ENCODE data around the gene TPM2.
"Not testable (repeated sequence)": the region's sequence is repeated elsewhere in the genome, so short reads cannot be mapped to it uniquely, and the experiment has no call there.

The TPM2 gene

GRCh38 chr9:35646153-35646532 is 43.6 kb downstream of the TPM2 start:
- H2AK5ac ChIP-seq (ENCODE audit: low read length), result no peak overlapping the region
- no peak overlapping the region for H4K5ac ChIP-seq (ENCODE audit: low read length)
- WGBS (ENCODE audit: extremely low coverage, insufficient coverage, low lambda C conversion rate), result no CpG with 5 or more reads among the region's 11 CpGs
- H3K36me3 ChIP-seq (ENCODE audit: control insufficient read depth, insufficient read depth, low read length), result no peaks in the 10 kb centered on the region
- H3K18ac ChIP-seq (ENCODE audit: low read length), result peak overlapping the region; percentile 52
- no peak overlapping the region for H4K8ac ChIP-seq (ENCODE audit: low read depth, low read length)
- peak overlapping the region; percentile 92 for H3K56ac ChIP-seq (ENCODE audit: low read length)
- no peaks in the 10 kb centered on the region for H3K79me2 ChIP-seq (ENCODE audit: control insufficient read depth, insufficient read depth, low read length)
- H3K4me2 ChIP-seq (ENCODE audit: low read length), result peak overlapping the region; percentile 42
- H3K23ac ChIP-seq (ENCODE audit: low read length), result no peak overlapping the region
- H2BK15ac ChIP-seq (replicated peaks; ENCODE audit: low read depth), result no peak overlapping the region
- H3K4me1 ChIP-seq (ENCODE audit: control insufficient read depth, low read depth, low read length), result no peaks in the 10 kb centered on the region
- H2BK120ac ChIP-seq (ENCODE audit: low read depth, low read length), result no peak overlapping the region
- H3K27ac ChIP-seq (ENCODE audit: low read depth, low read length), result peak overlapping the region; percentile 72
- no peak overlapping the region for H3K4ac ChIP-seq (ENCODE audit: low read depth, low read length)
- H3K27me3 ChIP-seq (ENCODE audit: insufficient read depth, low read length, poor library complexity), result no peaks in the 10 kb centered on the region
- DNase-seq, result peak; percentile 92
- H3K79me1 ChIP-seq (ENCODE audit: low read length), result no peaks in the 10 kb centered on the region
- peak overlapping the region; percentile 70 for H3K9ac ChIP-seq (ENCODE audit: low read length)
- H2BK5ac ChIP-seq (ENCODE audit: low read length), result no peak overlapping the region
- H3K4me3 ChIP-seq (ENCODE audit: low read length), result peak overlapping the region; percentile 85

DNA sequence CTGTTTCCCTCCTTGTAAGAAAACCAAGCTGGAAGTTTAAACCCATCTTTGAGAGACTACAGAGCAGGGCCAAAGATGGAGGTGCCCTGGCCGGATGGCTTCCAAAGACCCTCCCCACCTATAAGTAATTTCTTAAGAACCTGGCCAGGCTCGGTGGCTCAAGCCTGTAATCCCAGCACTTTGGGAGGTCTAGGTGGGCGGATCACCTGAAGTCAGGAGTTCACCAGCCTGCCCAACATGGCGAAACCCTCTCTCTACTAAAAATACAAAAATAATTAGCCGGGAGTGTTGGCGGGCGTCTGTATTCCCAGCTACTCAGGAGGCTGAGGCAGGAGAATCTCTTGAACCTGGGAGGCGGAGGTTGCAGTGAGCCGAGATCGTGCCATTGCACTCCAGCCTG is 44.0 kb downstream of the TPM2 start:
- not testable (repeated sequence) for H3K23ac ChIP-seq (ENCODE audit: low read length); H4K5ac ChIP-seq (ENCODE audit: low read length); H4K8ac ChIP-seq (ENCODE audit: low read depth, low read length); H2BK15ac ChIP-seq (replicated peaks; ENCODE audit: low read depth); H2AK5ac ChIP-seq (ENCODE audit: low read length); DNase-seq; H3K79me1 ChIP-seq (ENCODE audit: low read length); H3K4me1 ChIP-seq (ENCODE audit: control insufficient read depth, low read depth, low read length); H3K4ac ChIP-seq (ENCODE audit: low read depth, low read length); H3K27me3 ChIP-seq (ENCODE audit: insufficient read depth, low read length, poor library complexity); H3K36me3 ChIP-seq (ENCODE audit: control insufficient read depth, insufficient read depth, low read length); H3K79me2 ChIP-seq (ENCODE audit: control insufficient read depth, insufficient read depth, low read length); H2BK120ac ChIP-seq (ENCODE audit: low read depth, low read length); H2BK5ac ChIP-seq (ENCODE audit: low read length); H3K4me3 ChIP-seq (ENCODE audit: low read length)
- Histone ChIP-seq H3K9ac (ENCODE audit: low read length) (peak overlapping the region; percentile 70), H3K4me2 (ENCODE audit: low read length) (peak overlapping the region; percentile 42), H3K56ac (ENCODE audit: low read length) (peak overlapping the region; percentile 92), H3K18ac (ENCODE audit: low read length) (peak overlapping the region; percentile 52), H3K27ac (ENCODE audit: low read depth, low read length) (peak overlapping the region; percentile 72)
- no CpG with 5 or more reads among the region's 10 CpGs for whole genome bisulfite sequencing (ENCODE audit: extremely low coverage, insufficient coverage, low lambda C conversion rate)

DNA sequence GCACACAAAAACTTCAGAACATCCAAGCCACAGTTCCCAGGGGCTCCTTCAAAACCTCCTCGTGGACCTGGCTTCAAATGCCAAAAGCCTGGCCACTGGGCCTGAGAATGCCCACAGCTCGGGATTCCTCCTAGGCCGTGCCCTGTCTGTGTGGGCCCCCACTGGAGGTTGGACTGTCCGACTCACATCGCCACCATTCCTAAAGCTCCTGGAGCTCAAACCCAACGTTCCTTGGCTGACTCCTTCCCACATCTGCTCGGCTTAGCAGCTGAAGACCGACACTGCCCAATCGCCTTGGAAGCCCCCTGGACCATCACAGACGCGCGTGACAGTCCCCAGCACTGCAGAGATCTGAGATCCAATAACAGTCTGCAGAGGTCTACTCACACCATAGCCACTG is 46.7 kb downstream of the TPM2 start:
- Histone ChIP-seq H3K27ac (ENCODE audit: low read depth, low read length) (no peak overlapping the region), H3K4me3 (ENCODE audit: low read length) (no peak overlapping the region), H3K4ac (ENCODE audit: low read depth, low read length) (no peak overlapping the region), H2BK15ac (replicated peaks; ENCODE audit: low read depth) (no peak overlapping the region), H2BK120ac (ENCODE audit: low read depth, low read length) (no peak overlapping the region), H3K18ac (ENCODE audit: low read length) (no peak overlapping the region), H4K8ac (ENCODE audit: low read depth, low read length) (no peak overlapping the region), H3K27me3 (ENCODE audit: insufficient read depth, low read length, poor library complexity) (no peaks in the 10 kb centered on the region), H3K79me2 (ENCODE audit: control insufficient read depth, insufficient read depth, low read length) (no peaks in the 10 kb centered on the region), H3K36me3 (ENCODE audit: control insufficient read depth, insufficient read depth, low read length) (no peaks in the 10 kb centered on the region), H3K4me2 (ENCODE audit: low read length) (no peak overlapping the region), H3K23ac (ENCODE audit: low read length) (no peak overlapping the region), H2AK5ac (ENCODE audit: low read length) (no peak overlapping the region), H3K9ac (ENCODE audit: low read length) (no peak overlapping the region), H3K79me1 (ENCODE audit: low read length) (no peaks in the 10 kb centered on the region), H4K5ac (ENCODE audit: low read length) (no peak overlapping the region), H3K56ac (ENCODE audit: low read length) (no peak overlapping the region), H3K4me1 (ENCODE audit: control insufficient read depth, low read depth, low read length) (no peaks in the 10 kb centered on the region), H2BK5ac (ENCODE audit: low read length) (no peak overlapping the region)
- WGBS (ENCODE audit: extremely low coverage, insufficient coverage, low lambda C conversion rate), result no CpG with 5 or more reads among the region's 12 CpGs
- DNase-seq, result no peak

- H2AK5ac ChIP-seq (ENCODE audit: low read length); H3K79me2 ChIP-seq (ENCODE audit: control insufficient read depth, insufficient read depth, low read length); H2BK120ac ChIP-seq (ENCODE audit: low read depth, low read length); H3K56ac ChIP-seq (ENCODE audit: low read length); H3K36me3 ChIP-seq (ENCODE audit: control insufficient read depth, insufficient read depth, low read length); H3K9ac ChIP-seq (ENCODE audit: low read length); H4K5ac ChIP-seq (ENCODE audit: low read length); H3K4me3 ChIP-seq (ENCODE audit: low read length); H3K4me2 ChIP-seq (ENCODE audit: low read length); H3K4ac ChIP-seq (ENCODE audit: low read depth, low read length); H2BK15ac ChIP-seq (replicated peaks; ENCODE audit: low read depth); H3K27me3 ChIP-seq (ENCODE audit: insufficient read depth, low read length, poor library complexity); H3K4me1 ChIP-seq (ENCODE audit: control insufficient read depth, low read depth, low read length); H2BK5ac ChIP-seq (ENCODE audit: low read length); H3K23ac ChIP-seq (ENCODE audit: low read length); H3K27ac ChIP-seq (ENCODE audit: low read depth, low read length); H4K8ac ChIP-seq (ENCODE audit: low read depth, low read length); H3K79me1 ChIP-seq (ENCODE audit: low read length); H3K18ac ChIP-seq (ENCODE audit: low read length); DNase-seq: not testable (repeated sequence)
- WGBS (ENCODE audit: extremely low coverage, insufficient coverage, low lambda C conversion rate), result no CpG with 5 or more reads among the region's 3 CpGs
Observed at GRCh38 chr9:35641478-35641877, 48.2 kb downstream of the TPM2 start.

DNA sequence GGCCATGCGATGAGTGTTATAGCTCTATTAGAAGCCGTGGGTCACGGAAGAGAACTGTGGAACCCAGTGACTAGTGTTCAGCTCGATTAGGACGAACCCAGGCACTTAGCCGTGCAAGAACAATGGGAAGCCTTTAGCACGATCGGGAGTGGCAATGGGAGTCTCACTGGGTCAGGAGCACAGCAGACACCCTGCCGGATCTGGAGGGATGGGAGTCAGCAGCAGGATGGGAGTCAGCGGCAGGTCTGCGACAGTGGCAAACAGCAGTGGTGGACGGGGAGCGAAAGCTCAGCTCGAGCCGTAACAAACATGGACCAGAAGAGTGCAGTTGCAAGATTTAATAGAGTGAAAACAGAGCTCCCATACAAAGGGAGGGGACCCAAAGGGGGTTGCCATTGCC is 49.3 kb downstream of the TPM2 start:
- not testable (repeated sequence) for H3K4ac ChIP-seq (ENCODE audit: low read depth, low read length); H3K4me1 ChIP-seq (ENCODE audit: control insufficient read depth, low read depth, low read length); H3K79me2 ChIP-seq (ENCODE audit: control insufficient read depth, insufficient read depth, low read length); H3K56ac ChIP-seq (ENCODE audit: low read length); H3K4me3 ChIP-seq (ENCODE audit: low read length); H4K5ac ChIP-seq (ENCODE audit: low read length); H3K79me1 ChIP-seq (ENCODE audit: low read length); H3K18ac ChIP-seq (ENCODE audit: low read length); H3K36me3 ChIP-seq (ENCODE audit: control insufficient read depth, insufficient read depth, low read length); H4K8ac ChIP-seq (ENCODE audit: low read depth, low read length); H3K23ac ChIP-seq (ENCODE audit: low read length); H3K27ac ChIP-seq (ENCODE audit: low read depth, low read length); H2BK5ac ChIP-seq (ENCODE audit: low read length); H3K27me3 ChIP-seq (ENCODE audit: insufficient read depth, low read length, poor library complexity); H3K9ac ChIP-seq (ENCODE audit: low read length); H3K4me2 ChIP-seq (ENCODE audit: low read length); DNase-seq; H2BK120ac ChIP-seq (ENCODE audit: low read depth, low read length); H2AK5ac ChIP-seq (ENCODE audit: low read length); H2BK15ac ChIP-seq (replicated peaks; ENCODE audit: low read depth)
- WGBS (ENCODE audit: extremely low coverage, insufficient coverage, low lambda C conversion rate), result no CpG with 5 or more reads among the region's 15 CpGs

DNA sequence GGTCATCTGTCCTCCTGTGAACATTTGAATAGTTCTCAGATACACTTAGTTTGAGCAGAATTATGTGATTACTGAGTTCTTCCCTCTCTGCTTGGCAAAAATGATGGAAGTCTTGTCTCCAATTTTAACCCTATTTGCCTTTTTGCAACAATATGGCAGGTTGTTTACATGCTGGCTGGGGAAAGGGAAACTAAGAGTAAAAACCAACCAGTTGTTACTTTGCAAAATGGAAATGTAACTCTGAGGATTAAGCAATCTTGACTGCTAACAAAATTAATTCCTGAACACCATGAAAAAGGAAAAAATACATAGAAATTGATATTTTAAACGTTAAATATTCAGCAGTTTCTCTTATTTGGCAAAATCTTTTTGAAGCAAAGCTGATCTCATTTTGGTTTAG is 50.1 kb downstream of the TPM2 start:
- Histone ChIP-seq H2BK120ac (ENCODE audit: low read depth, low read length) (no peak overlapping the region), H3K4me3 (ENCODE audit: low read length) (no peak overlapping the region), H3K79me1 (ENCODE audit: low read length) (no peaks in the 10 kb centered on the region), H3K9ac (ENCODE audit: low read length) (no peak overlapping the region), H3K27me3 (ENCODE audit: insufficient read depth, low read length, poor library complexity) (no peaks in the 10 kb centered on the region), H3K18ac (ENCODE audit: low read length) (no peak overlapping the region), H3K4ac (ENCODE audit: low read depth, low read length) (no peak overlapping the region), H3K79me2 (ENCODE audit: control insufficient read depth, insufficient read depth, low read length) (no peaks in the 10 kb centered on the region), H3K27ac (ENCODE audit: low read depth, low read length) (no peak overlapping the region), H2BK5ac (ENCODE audit: low read length) (no peak overlapping the region), H3K4me2 (ENCODE audit: low read length) (no peak overlapping the region), H2BK15ac (replicated peaks; ENCODE audit: low read depth) (no peak overlapping the region), H3K56ac (ENCODE audit: low read length) (no peak overlapping the region), H2AK5ac (ENCODE audit: low read length) (no peak overlapping the region), H3K36me3 (ENCODE audit: control insufficient read depth, insufficient read depth, low read length) (no peaks in the 10 kb centered on the region), H3K4me1 (ENCODE audit: control insufficient read depth, low read depth, low read length) (no peaks in the 10 kb centered on the region), H4K5ac (ENCODE audit: low read length) (no peak overlapping the region), H3K23ac (ENCODE audit: low read length) (no peak overlapping the region), H4K8ac (ENCODE audit: low read depth, low read length) (no peak overlapping the region)
- DNase-seq, result no peak
- no CpG with 5 or more reads among the region's 1 CpG for WGBS (ENCODE audit: extremely low coverage, insufficient coverage, low lambda C conversion rate)
